Endothelial cell (in vitro differentiated cells): ENCODE results near the gene SLC1A6. TPM values are rescaled to one million over a fixed set of nuclear protein-coding genes. Genes with fewer than 3 reads are reported as not detected.

Experiments used
- DNase-seq: peaks from one replicate; pipeline ENCODE4 v3.0.0; 2021; ENCODE audit warnings: low spot score
- H3K27ac Mint-ChIP-seq: one replicate; pipeline ENCODE4 v1.8.0; 2021; ENCODE audit warnings: mixed read lengths, inconsistent platforms; ENCODE audit not compliant: unreplicated experiment
- H3K27me3 Mint-ChIP-seq: one replicate; pipeline ENCODE4 v1.8.0; 2021; ENCODE audit warnings: mild to moderate bottlenecking, moderate library complexity, mixed read lengths, inconsistent platforms; ENCODE audit not compliant: unreplicated experiment
- H3K36me3 Mint-ChIP-seq: one replicate; pipeline ENCODE4 v1.8.0; 2021; ENCODE audit warnings: mild to moderate bottlenecking, low read depth, mixed read lengths, inconsistent platforms; ENCODE audit not compliant: unreplicated experiment
- H3K4me1 Mint-ChIP-seq: one replicate; pipeline ENCODE4 v1.8.0; 2021; ENCODE audit warnings: mild to moderate bottlenecking, mixed read lengths, inconsistent platforms; ENCODE audit not compliant: unreplicated experiment
- H3K4me3 Mint-ChIP-seq: one replicate; pipeline ENCODE4 v1.8.0; 2021; ENCODE audit warnings: mild to moderate bottlenecking, mixed read lengths, inconsistent platforms; ENCODE audit not compliant: unreplicated experiment
- H3K9me3 Mint-ChIP-seq: one replicate; pipeline ENCODE4 v1.8.0; 2021; ENCODE audit warnings: mixed read lengths, inconsistent platforms; ENCODE audit not compliant: unreplicated experiment
- CTCF ChIP-seq: fragments of 200-600 bp; sonication (generic); IDR thresholded peaks from one replicate; pipeline ENCODE4 v1.5.0; 2021; ENCODE audit warnings: antibody characterized with exemption; ENCODE audit not compliant: unreplicated experiment
- total RNA-seq: library from RNA; stranded (reverse); fragmentation: NEBNext Ultra II Directional; extraction: Animal tissue kit (Norgen Biotek cat#: 25700); gene quantifications from one replicate; pipeline ENCODE4 v1.2.1, GENCODE V29; 2021; ENCODE audit not compliant: unreplicated experiment

The SLC1A6 gene
- total RNA-seq, 1 donor from 2014 or later, result 8.3 TPM

GRCh38 chr19:14901675-14902260 is 77.9 kb downstream of the SLC1A6 start:
- Mint-ChIP-seq H3K27me3 (no peaks in the 10 kb centered on the region), H3K9me3 (no peaks in the 10 kb centered on the region), H3K4me1 (no peaks in the 10 kb centered on the region)

More at GRCh38 chr19:14901675-14902260, 77.9 kb downstream of the SLC1A6 start:
- no peak for DNase-seq
- no peaks in the 10 kb centered on the region for H3K36me3 Mint-ChIP-seq
- no peak overlapping the region for H3K27ac Mint-ChIP-seq
- H3K4me3 Mint-ChIP-seq, result no peak overlapping the region
- TF ChIP-seq CTCF, result no peak

Other genes with a start within 250 kb of the SLC1A6 start
- 1.2 TPM for gene ADGRE2, start 201.3 kb downstream of the SLC1A6 start, total RNA-seq
- gene OR7A5, start 144.7 kb downstream of the SLC1A6 start, total RNA-seq, result not detected
- gene OR7C1, start 144.7 kb downstream of the SLC1A6 start, total RNA-seq, result not detected
- not detected for gene OR7A10, start 130.9 kb downstream of the SLC1A6 start, total RNA-seq
- not detected for gene OR7A17, start 93.7 kb downstream of the SLC1A6 start, total RNA-seq
- not detected for gene OR7C2, start 38.4 kb downstream of the SLC1A6 start, total RNA-seq
- gene CASP14, start 69.6 kb upstream of the SLC1A6 start, total RNA-seq, result not detected
- gene OR1I1, start 102.3 kb upstream of the SLC1A6 start, total RNA-seq, result not detected
- 43.5 TPM for gene SYDE1, start 127.5 kb upstream of the SLC1A6 start, total RNA-seq
- gene NOTCH3, start 221.1 kb upstream of the SLC1A6 start, total RNA-seq, result 96.8 TPM